ENCODE measurements around the gene KRTAP4-2.
"Not testable (repeated sequence)": the region's sequence is repeated elsewhere in the genome, so short reads cannot be mapped to it uniquely, and the experiment has no call there.

The KRTAP4-2 gene

GRCh38 chr17:41163828-41164227 lies 14.2 kb downstream of the KRTAP4-2 start:
- H3K4me3 ChIP-seq (ENCODE audit: control insufficient read depth, low read depth, low read length) = no peak overlapping the region
- DNase-seq (ENCODE audit: low read depth) = peak; percentile 4
- TF ChIP-seq, protein P1, sequence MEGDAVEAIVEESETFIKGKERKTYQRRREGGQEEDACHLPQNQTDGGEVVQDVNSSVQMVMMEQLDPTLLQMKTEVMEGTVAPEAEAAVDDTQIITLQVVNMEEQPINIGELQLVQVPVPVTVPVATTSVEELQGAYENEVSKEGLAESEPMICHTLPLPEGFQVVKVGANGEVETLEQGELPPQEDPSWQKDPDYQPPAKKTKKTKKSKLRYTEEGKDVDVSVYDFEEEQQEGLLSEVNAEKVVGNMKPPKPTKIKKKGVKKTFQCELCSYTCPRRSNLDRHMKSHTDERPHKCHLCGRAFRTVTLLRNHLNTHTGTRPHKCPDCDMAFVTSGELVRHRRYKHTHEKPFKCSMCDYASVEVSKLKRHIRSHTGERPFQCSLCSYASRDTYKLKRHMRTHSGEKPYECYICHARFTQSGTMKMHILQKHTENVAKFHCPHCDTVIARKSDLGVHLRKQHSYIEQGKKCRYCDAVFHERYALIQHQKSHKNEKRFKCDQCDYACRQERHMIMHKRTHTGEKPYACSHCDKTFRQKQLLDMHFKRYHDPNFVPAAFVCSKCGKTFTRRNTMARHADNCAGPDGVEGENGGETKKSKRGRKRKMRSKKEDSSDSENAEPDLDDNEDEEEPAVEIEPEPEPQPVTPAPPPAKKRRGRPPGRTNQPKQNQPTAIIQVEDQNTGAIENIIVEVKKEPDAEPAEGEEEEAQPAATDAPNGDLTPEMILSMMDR (conservative IDR thresholded peaks at IDR 0.05; ENCODE audit: control insufficient read depth, insufficient read depth, low read depth, low read length) = no peak

DNA sequence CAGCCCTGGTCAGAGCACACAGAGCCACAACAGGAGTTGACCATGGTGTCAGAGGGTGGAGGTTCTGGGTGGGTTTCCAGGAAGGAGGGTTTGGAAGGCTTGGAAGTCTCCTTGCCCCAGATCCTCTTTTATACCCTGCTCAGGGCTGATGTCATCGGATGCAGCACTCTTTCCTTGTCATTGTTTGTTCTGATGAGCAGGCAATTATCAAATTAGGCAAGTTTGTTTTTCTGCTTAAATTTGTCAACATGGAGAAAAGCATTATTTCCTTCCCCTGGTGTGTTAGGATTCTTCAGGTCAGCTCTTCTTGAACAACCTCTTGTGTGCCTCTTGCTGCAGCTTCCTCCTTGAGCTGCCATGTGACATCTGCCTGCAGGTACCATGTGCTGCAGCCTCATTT lies 17.4 kb downstream of the KRTAP4-2 start, which contains the start of gene KRTAP4-4:
KRTAP4-4 (minus strand) TSS at position 101 of the 400 bp plus-strand sequence; CDS start at position 44, 57 bp downstream.
- TF ChIP-seq, protein P1 (conservative IDR thresholded peaks at IDR 0.05; ENCODE audit: control insufficient read depth, insufficient read depth, low read depth, low read length) = no peak
- H3K4me3 ChIP-seq (ENCODE audit: control insufficient read depth, low read depth, low read length) = no peak within 1 kb of the TSS
- DNase-seq (ENCODE audit: low read depth) = no peak

DNA sequence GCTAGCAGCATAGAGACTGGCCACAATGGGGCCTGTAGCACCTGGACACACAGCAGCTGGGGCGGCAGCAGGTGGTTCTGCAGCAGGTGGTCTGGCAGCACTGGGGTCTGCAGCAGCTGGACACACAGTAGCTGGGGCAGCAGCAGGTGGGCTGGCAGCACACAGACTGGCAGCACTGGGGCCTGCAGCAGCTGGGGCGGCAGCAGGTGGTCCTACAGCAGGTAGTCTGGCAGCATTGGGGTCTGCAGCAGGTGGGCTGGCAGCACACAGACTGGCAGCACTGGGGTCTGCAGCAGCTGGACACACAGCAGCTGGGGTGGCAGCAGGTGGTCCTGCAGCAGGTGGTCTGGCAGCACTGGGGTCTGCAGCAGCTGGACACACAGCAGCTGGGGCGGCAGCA lies 17.8 kb downstream of the KRTAP4-2 start:
- not testable (repeated sequence) for H3K4me3 ChIP-seq (ENCODE audit: control insufficient read depth, low read depth, low read length); DNase-seq (ENCODE audit: low read depth)

DNA sequence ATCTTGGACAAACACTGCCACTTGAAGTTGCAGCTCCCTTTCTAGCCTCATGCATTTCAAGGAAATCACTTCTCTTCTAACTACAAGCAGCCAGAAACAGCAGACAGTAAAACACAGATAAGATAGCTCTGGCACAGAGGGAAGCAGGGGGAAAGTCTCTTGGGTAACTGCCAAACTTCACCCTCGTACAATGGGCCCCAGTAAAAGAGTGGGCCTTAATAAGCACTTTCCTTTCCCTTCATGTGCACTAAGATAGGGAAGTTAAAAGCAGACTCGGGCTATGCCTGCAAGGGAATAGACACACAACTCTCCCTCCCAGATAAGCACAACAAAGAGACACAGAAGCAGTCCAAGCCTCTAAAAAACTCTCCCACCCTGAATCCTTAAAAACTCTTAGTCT lies 24.2 kb downstream of the KRTAP4-2 start:
- TF ChIP-seq, protein P1 (conservative IDR thresholded peaks at IDR 0.05; ENCODE audit: control insufficient read depth, insufficient read depth, low read depth, low read length) = no peak
- H3K4me3 ChIP-seq (ENCODE audit: control insufficient read depth, low read depth, low read length) = no peak overlapping the region
- DNase-seq (ENCODE audit: low read depth) = no peak

DNA sequence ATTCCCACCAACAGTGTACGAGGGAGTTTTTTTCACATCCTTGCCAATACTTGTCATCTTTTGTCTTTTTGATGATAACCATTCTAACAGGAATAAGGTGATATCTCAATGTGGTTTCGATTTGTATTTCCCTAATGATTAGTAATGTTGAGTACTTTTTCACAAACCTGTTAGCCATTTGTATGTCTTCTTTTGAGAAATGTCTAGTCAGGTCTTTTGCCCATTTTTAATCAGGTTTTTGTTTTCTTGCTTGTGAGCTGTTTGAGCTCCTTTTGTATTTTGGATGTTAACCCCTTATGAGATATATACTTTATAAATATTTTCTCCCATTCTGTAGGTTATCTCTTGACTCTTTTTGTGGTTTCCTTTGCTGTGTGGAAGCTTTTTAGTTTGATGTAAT lies 26.5 kb downstream of the KRTAP4-2 start:
- H3K4me3 ChIP-seq (ENCODE audit: control insufficient read depth, low read depth, low read length) = no peak overlapping the region
- no peak for DNase-seq (ENCODE audit: low read depth)
- TF ChIP-seq, protein P1 (conservative IDR thresholded peaks at IDR 0.05; ENCODE audit: control insufficient read depth, insufficient read depth, low read depth, low read length) = no peak

DNA sequence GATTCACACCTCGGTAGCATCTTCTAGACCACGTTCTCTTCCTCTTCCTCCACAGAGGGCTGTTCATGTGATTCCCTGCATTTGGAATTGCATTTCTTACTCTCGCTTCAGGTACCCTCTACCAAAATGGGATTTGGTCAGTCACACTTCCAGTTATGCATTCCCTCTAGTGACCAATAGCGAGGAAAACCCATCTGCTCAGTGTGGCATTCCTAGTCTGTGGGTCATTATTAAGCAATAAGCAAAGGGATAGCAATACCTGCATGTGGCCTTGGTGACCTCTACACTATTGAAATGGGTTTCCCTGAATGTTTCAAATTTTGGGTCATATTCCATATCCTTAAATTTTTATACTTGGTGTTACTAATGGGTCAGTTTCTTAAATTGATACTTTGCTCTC lies 28.0 kb downstream of the KRTAP4-2 start:
- H3K4me3 ChIP-seq (ENCODE audit: control insufficient read depth, low read depth, low read length) = no peak overlapping the region
- DNase-seq (ENCODE audit: low read depth) = no peak
- TF ChIP-seq, protein P1 (conservative IDR thresholded peaks at IDR 0.05; ENCODE audit: control insufficient read depth, insufficient read depth, low read depth, low read length) = no peak

DNA sequence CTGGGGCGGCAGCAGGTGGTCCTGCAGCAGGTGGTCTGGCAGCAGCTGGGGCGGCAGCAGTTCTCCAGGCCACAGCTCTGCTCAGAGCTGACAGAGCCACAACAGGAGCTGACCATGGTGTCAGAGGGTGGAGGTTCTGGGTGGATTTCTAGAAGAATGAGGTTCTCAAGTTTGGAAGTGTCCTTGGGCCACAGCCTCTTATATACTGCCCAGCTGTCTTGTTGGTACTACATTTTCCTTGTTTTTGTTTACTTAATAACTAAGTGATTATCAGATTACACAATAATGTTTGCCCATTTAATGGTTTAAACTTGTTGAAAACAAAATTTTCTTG lies 28.4 kb downstream of the KRTAP4-2 start, which contains the start of gene KRTAP4-5:
KRTAP4-5 (minus strand) TSS at position 174 of the 334 bp plus-strand sequence; CDS start at position 116, 58 bp downstream.
- H3K4me3 ChIP-seq (ENCODE audit: control insufficient read depth, low read depth, low read length) = no peak within 1 kb of the TSS
- TF ChIP-seq, protein P1 (conservative IDR thresholded peaks at IDR 0.05; ENCODE audit: control insufficient read depth, insufficient read depth, low read depth, low read length) = no peak
- DNase-seq (ENCODE audit: low read depth) = no peak

GRCh38 chr17:41148971-41149651 lies 28.9 kb downstream of the KRTAP4-2 start:
- H3K4me3 ChIP-seq (ENCODE audit: control insufficient read depth, low read depth, low read length); DNase-seq (ENCODE audit: low read depth): not testable (repeated sequence)

Measured in fibroblast of mammary gland (primary cell).